IMR-90 (cell line): ENCODE measurements around the gene DUSP11. TPM values are rescaled to one million over a fixed set of nuclear protein-coding genes. Genes with fewer than 3 reads are reported as not detected.

Source experiments
- ATAC-seq: fragments of 200-7000 bp; cut with Tn5 transposase; 2 replicates; pipeline ENCODE4 v1.9.1; 2020; ENCODE audit warnings: low read depth, mild to moderate bottlenecking, moderate library complexity
- BruUV-seq: library from RNA; stranded (reverse); fragments of 400-500 nt; replicated peaks from 2 replicates; lab custom pipeline; 2021; lab: Mats Ljungman, UMichigan
- CTCF ChIA-PET: fragments of 300-600 bp; formaldehyde crosslinking; extraction: SDS; loops from one replicate; lab custom pipeline; 2021; ENCODE audit warnings: antibody characterized with exemption; lab: Yijun Ruan, JAX
- POLR2A ChIA-PET: fragments of 300-600 bp; sonication (Branson Sonifier 250); formaldehyde crosslinking; loops from one replicate; lab custom pipeline; 2022; ENCODE audit warnings: antibody characterized with exemption; ENCODE audit not compliant: unreplicated experiment; lab: Charles Lee
- DNase-seq: peaks from one replicate; pipeline ENCODE4 v3.0.0; 2013
- H2AFZ ChIP-seq: replicated peaks from 2 replicates; pipeline ENCODE3; 2013; ENCODE audit warnings: low read length, mild to moderate bottlenecking; ENCODE audit not compliant: poor library complexity
- H2AK5ac ChIP-seq: 2 replicates; pipeline ENCODE4 v1.6.1; 2013; ENCODE audit warnings: low read depth, low read length, inconsistent platforms
- H2AK9ac ChIP-seq: replicated peaks from 2 replicates; pipeline ENCODE3; 2013; ENCODE audit warnings: mild to moderate bottlenecking, low read depth, low read length, moderate library complexity; ENCODE audit not compliant: poor library complexity
- H2BK120ac ChIP-seq: 2 replicates; pipeline ENCODE4 v1.6.1; 2013; ENCODE audit warnings: low read depth, low read length, inconsistent platforms
- H2BK15ac ChIP-seq: 3 replicates; pipeline ENCODE4 v1.6.1; 2013; ENCODE audit warnings: low read depth, low read length, inconsistent platforms
- H2BK20ac ChIP-seq: 2 replicates; pipeline ENCODE4 v1.6.1; 2013; ENCODE audit warnings: low read depth, mild to moderate bottlenecking, inconsistent platforms, low read length, moderate library complexity
- H2BK5ac ChIP-seq: 2 replicates; pipeline ENCODE4 v1.6.1; 2013; ENCODE audit warnings: mild to moderate bottlenecking, low read depth, low read length, inconsistent platforms; ENCODE audit not compliant: poor library complexity, severe bottlenecking
- H3K14ac ChIP-seq: replicated peaks from 2 replicates; pipeline ENCODE4 v1.6.1; 2013; ENCODE audit warnings: low read depth, low read length, inconsistent platforms
- H3K18ac ChIP-seq: 2 replicates; pipeline ENCODE4 v1.6.1; 2013; ENCODE audit warnings: low read depth, low read length, control low read depth
- H3K23ac ChIP-seq: 2 replicates; pipeline ENCODE4 v1.6.1; 2013; ENCODE audit warnings: low read depth, low read length, inconsistent platforms
- H3K27ac ChIP-seq: 2 replicates; pipeline ENCODE4 v1.5.1; 2013; ENCODE audit warnings: mild to moderate bottlenecking, control low read depth, low read length; ENCODE audit not compliant: insufficient read depth
- H3K27me3 ChIP-seq: 2 replicates; pipeline ENCODE4 v1.6.1; 2013; ENCODE audit warnings: low read length; ENCODE audit not compliant: control insufficient read depth, insufficient read depth
- H3K36me3 ChIP-seq: 2 replicates; pipeline ENCODE4 v1.6.1; 2013; ENCODE audit warnings: low read length, mixed read lengths; ENCODE audit not compliant: control insufficient read depth, insufficient read depth
- H3K4ac ChIP-seq: 2 replicates; pipeline ENCODE4 v1.6.1; 2013; ENCODE audit warnings: low read depth, low read length, inconsistent platforms
- H3K4me1 ChIP-seq: 2 replicates; pipeline ENCODE4 v1.6.1; 2013; ENCODE audit warnings: low read length, mixed read lengths; ENCODE audit not compliant: control insufficient read depth, insufficient read depth
- H3K4me2 ChIP-seq: 2 replicates; pipeline ENCODE4 v1.6.1; 2013; ENCODE audit warnings: low read depth, mild to moderate bottlenecking, control low read depth, low read length, moderate library complexity
- H3K4me3 ChIP-seq: 2 replicates; pipeline ENCODE4 v1.5.1; 2013; ENCODE audit warnings: low read depth, mild to moderate bottlenecking, control low read depth, low read length, moderate library complexity; ENCODE audit not compliant: insufficient read depth
- H3K56ac ChIP-seq: 2 replicates; pipeline ENCODE4 v1.6.1; 2013; ENCODE audit warnings: low read length, inconsistent platforms; ENCODE audit not compliant: insufficient read depth; ENCODE audit errors: extremely low read depth
- H3K79me1 ChIP-seq, 2 experiments: 2 replicates each; pipeline ENCODE4 v1.6.1; 2013; ENCODE audit warnings: low read length in 2 of 2, inconsistent platforms in 1 of 2, low read depth in 1 of 2
- H3K9ac ChIP-seq: 2 replicates; pipeline ENCODE4 v1.6.1; 2013; ENCODE audit warnings: low read depth, low read length, control low read depth
- H3K9me1 ChIP-seq: 2 replicates; pipeline ENCODE4 v1.6.1; 2013; ENCODE audit warnings: low read length, inconsistent platforms; ENCODE audit not compliant: insufficient read depth
- H3K9me3 ChIP-seq: 2 replicates; pipeline ENCODE4 v1.6.1; 2013; ENCODE audit warnings: low read length; ENCODE audit not compliant: control insufficient read depth, insufficient read depth
- H4K20me1 ChIP-seq: 2 replicates; pipeline ENCODE4 v1.6.1; 2013; ENCODE audit warnings: low read length, inconsistent platforms; ENCODE audit not compliant: insufficient read depth
- H4K5ac ChIP-seq: 2 replicates; pipeline ENCODE4 v1.6.1; 2013; ENCODE audit warnings: mild to moderate bottlenecking, low read depth, low read length, control low read depth
- H4K8ac ChIP-seq, 2 experiments: 2 replicates each; pipeline ENCODE4 v1.6.1; 2013; ENCODE audit warnings: low read depth in 2 of 2, low read length in 2 of 2, control low read depth in 1 of 2, inconsistent platforms in 1 of 2
- H4K91ac ChIP-seq: 2 replicates; pipeline ENCODE4 v1.6.1; 2013; ENCODE audit warnings: low read depth, low read length, inconsistent platforms; ENCODE audit not compliant: insufficient read depth
- BHLHE40 ChIP-seq: fragments of 150-350 bp; IDR thresholded peaks from 2 replicates; pipeline ENCODE4 v1.6.1; 2016; ENCODE audit warnings: mild to moderate bottlenecking, low read depth, low read length
- CEBPB ChIP-seq: IDR thresholded peaks from 2 replicates; pipeline ENCODE4 v1.6.1; 2012; ENCODE audit warnings: low read depth, low read length, improper control_type of control experiment
- CHD1 ChIP-seq: IDR thresholded peaks from 2 replicates; pipeline ENCODE4 v1.6.1; 2012; ENCODE audit warnings: low read depth, low read length, improper control_type of control experiment
- FOS ChIP-seq: fragments of 150-350 bp; IDR thresholded peaks from 2 replicates; pipeline ENCODE4 v1.6.1; 2016; ENCODE audit warnings: low read depth, low read length
- MAFK ChIP-seq: IDR thresholded peaks from 2 replicates; pipeline ENCODE4 v1.6.1; 2012; ENCODE audit warnings: low read depth, low read length, improper control_type of control experiment
- MAZ ChIP-seq: IDR thresholded peaks from 2 replicates; pipeline ENCODE4 v1.6.1; 2012; ENCODE audit warnings: low read depth, mild to moderate bottlenecking, low read length, improper control_type of control experiment, moderate library complexity, borderline replicate concordance
- MXI1 ChIP-seq: IDR thresholded peaks from 2 replicates; pipeline ENCODE4 v1.6.1; 2012; ENCODE audit warnings: low read depth, mild to moderate bottlenecking, low read length, moderate library complexity, borderline replicate concordance
- NFE2L2 ChIP-seq: fragments of 150-350 bp; IDR thresholded peaks from 2 replicates; pipeline ENCODE4 v1.6.1; 2016; ENCODE audit warnings: low read depth, mild to moderate bottlenecking, low read length
- POLR2A ChIP-seq: IDR thresholded peaks from 2 replicates; pipeline ENCODE4 v1.6.1; 2012; ENCODE audit warnings: mild to moderate bottlenecking, low read depth, low read length
- RAD21 ChIP-seq: IDR thresholded peaks from 2 replicates; pipeline ENCODE4 v1.6.1; 2012; ENCODE audit warnings: low read length, improper control_type of control experiment
- RFX5 ChIP-seq: IDR thresholded peaks from 2 replicates; pipeline ENCODE4 v1.8.0; 2012; ENCODE audit warnings: low read depth, mild to moderate bottlenecking, low read length, moderate library complexity
- SMC3 ChIP-seq: fragments of 150-350 bp; IDR thresholded peaks from 2 replicates; pipeline ENCODE4 v1.6.1; 2016; ENCODE audit warnings: low read depth, mild to moderate bottlenecking, antibody characterized with exemption, low read length, moderate library complexity
- WGBS, 2 experiments: methylation state at CpG; one replicate each; pipeline versions ENCODE4 v1.1.5 to v1.1.7; 2013; ENCODE audit warnings: missing lambda C conversion rate in 2 of 2; ENCODE audit not compliant: insufficient read length in 1 of 2; ENCODE audit errors: extremely low coverage in 2 of 2; 5-methylcytosine and 5-hydroxymethylcytosine counted together
- dilution Hi-C: fragments of 300-500 bp; cut with HindIII; formaldehyde crosslinking; loops from one replicate; pipeline ENCODE4 v1.14.3; 2018; ENCODE audit warnings: low sequenced_read_pairs; ENCODE audit not compliant: unreplicated experiment
- in situ Hi-C: fragments of 300-500 bp; cut with MboI; formaldehyde crosslinking; loops from 3 replicates; pipeline ENCODE4 v1.14.3; 2019; ENCODE audit warnings: low sequenced_read_pairs, inconsistent platforms, mixed read lengths
- intact Hi-C: fragments of 100-400 bp; cut with micrococcal nuclease; formaldehyde crosslinking; loops from 2 replicates; pipeline ENCODE4 v1.10.0; 2022
- polyA plus RNA-seq, 3 experiments: library from polyadenylated mRNA; depleted of rRNA; stranded (reverse); fragments of >200 nt; gene quantifications; 2 replicates each; pipeline ENCODE4 v1.2.3, GENCODE V29; 2012; ENCODE audit warnings: low replicate concordance in 1 of 3
- total RNA-seq: library from RNA; depleted of rRNA; stranded (reverse); fragments of >200 nt; gene quantifications from 2 replicates; pipeline ENCODE4 v1.2.3, GENCODE V29; 2012
- TF ChIP-seq, protein P1 (sequence below): fragments of 150-350 bp; IDR thresholded peaks from 2 replicates; pipeline ENCODE4 v1.6.1; 2017; ENCODE audit warnings: mild to moderate bottlenecking, antibody characterized with exemption, low read length, low read depth

Gene DUSP11
- total and polyA plus RNA-seq, 2 of the 4 experiments (the other 2 are of a cell fraction): 22.4 to 25.6 TPM

DNA sequence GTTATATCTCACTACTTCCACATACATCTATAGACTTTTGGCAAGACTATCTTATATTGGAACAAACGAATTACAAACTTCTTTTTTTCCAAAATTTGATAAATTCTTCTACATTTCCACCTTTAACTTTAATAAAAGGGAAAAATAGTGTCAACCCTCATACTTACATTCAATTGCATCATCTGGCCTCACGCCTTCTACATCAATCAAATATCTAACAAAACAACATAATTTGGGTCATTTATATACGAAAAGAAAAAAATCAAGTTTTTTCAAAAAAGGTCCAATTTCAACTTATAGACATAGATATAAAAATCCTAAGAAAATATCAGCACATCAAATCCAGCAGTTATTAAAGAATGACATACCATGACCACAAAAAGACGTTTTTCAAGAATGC lies 12.9 kb downstream of the DUSP11 start:
- no peak overlapping the region for H2BK20ac ChIP-seq
- H2AFZ ChIP-seq: no peak overlapping the region
- BruUV-seq: no TSS peak
- in situ Hi-C loops (no loop called here), dilution Hi-C loops (no loop called here), intact Hi-C loops (no loop called here)
- peaks cover 8 to 19% of the 10 kb centered on the region in 2 experiments; a peak in 3 of 4 replicates for H3K79me1 ChIP-seq
- ATAC-seq (no peak), DNase-seq (no peak)
- H3K18ac ChIP-seq: no peak overlapping the region
- H3K27ac ChIP-seq: no peak overlapping the region
- H4K91ac ChIP-seq: no peak overlapping the region
- H3K36me3 ChIP-seq: peaks cover 43% of the 10 kb centered on the region
- H3K23ac ChIP-seq: no peak overlapping the region
- no peak overlapping the region for H3K4me3 ChIP-seq
- no peak overlapping the region for H2BK5ac ChIP-seq
- CTCF ChIA-PET: no interaction called here
- no peak overlapping the region for H2AK9ac ChIP-seq
- H3K14ac ChIP-seq: no peak overlapping the region
- no peaks in the 10 kb centered on the region; the same call in 1 of the 2 replicates for H4K20me1 ChIP-seq
- 100% methylated on average over 1 of the region's 4 CpGs; no CpG with 5 or more reads in 1 of the 2 experiments for WGBS, 2 experiments
- no peaks in the 10 kb centered on the region for H3K27me3 ChIP-seq
- TF ChIP-seq MAZ (no peak), SMC3 (no peak), RAD21 (no peak), MXI1 (no peak), FOS (no peak), BHLHE40 (no peak), CEBPB (no peak), NFE2L2 (no peak), POLR2A (no peak), CHD1 (no peak), MAFK (no peak), RFX5 (no peak)
- TF ChIP-seq, protein P1, sequence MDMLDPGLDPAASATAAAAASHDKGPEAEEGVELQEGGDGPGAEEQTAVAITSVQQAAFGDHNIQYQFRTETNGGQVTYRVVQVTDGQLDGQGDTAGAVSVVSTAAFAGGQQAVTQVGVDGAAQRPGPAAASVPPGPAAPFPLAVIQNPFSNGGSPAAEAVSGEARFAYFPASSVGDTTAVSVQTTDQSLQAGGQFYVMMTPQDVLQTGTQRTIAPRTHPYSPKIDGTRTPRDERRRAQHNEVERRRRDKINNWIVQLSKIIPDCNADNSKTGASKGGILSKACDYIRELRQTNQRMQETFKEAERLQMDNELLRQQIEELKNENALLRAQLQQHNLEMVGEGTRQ: no peak
- no peak overlapping the region for H4K5ac ChIP-seq
- H2AK5ac ChIP-seq: no peak overlapping the region
- POLR2A ChIA-PET: no interaction called here
- peaks cover 6% of the 10 kb centered on the region; the same call in 1 of the 2 replicates for H3K9me1 ChIP-seq
- no peak overlapping the region for H3K4ac ChIP-seq
- no peak overlapping the region for H2BK15ac ChIP-seq
- no peak overlapping the region for H3K4me2 ChIP-seq
- no peak overlapping the region for H2BK120ac ChIP-seq
- no peaks in the 10 kb centered on the region for H3K4me1 ChIP-seq
- H3K56ac ChIP-seq: no peak overlapping the region
- H3K9ac ChIP-seq: no peak overlapping the region
- H4K8ac ChIP-seq: no peak overlapping the region
- H3K9me3 ChIP-seq: no peaks in the 10 kb centered on the region
